Measurements from ENCODE around the gene PIGU.
A peak's percentile ranks its signal among the peaks of the same experiment; 100 is the strongest.

PIGU gene

DNA sequence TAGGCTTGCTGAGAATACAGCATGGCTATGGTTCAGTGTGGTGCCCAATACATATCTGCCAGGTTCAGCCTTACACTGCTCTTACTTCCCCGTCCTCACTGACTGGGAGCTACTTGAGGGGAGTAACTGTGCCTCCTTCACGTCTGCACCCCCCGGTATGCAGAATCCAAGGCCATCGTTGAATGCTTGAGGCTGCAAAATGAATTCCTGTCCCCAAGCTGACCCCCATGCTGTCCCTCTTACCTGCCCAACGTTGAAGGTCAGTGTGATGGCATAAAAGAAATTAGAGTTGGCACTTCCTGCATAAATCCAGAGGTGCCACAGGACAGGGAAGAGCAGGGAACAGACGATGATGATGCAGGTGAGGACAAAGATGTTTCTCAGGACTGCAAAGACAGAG lies 102.0 kb downstream of the PIGU start:
- Mint-ChIP-seq H3K4me3 (no peak overlapping the region), H3K4me1 (peaks cover 16% of the 10 kb centered on the region), H3K27ac (ENCODE audit: low read depth) (no peak overlapping the region), H3K36me3 (ENCODE audit: insufficient read depth) (peaks cover 8% of the 10 kb centered on the region), H3K9me3 (no peaks in the 10 kb centered on the region), H3K27me3 (no peaks in the 10 kb centered on the region)
- ATAC-seq (replicated peaks; ENCODE audit: extremely low read depth, poor library complexity, severe bottlenecking) (no peak), DNase-seq (ENCODE audit: low spot score in 2 of 2) (no peak)

DNA sequence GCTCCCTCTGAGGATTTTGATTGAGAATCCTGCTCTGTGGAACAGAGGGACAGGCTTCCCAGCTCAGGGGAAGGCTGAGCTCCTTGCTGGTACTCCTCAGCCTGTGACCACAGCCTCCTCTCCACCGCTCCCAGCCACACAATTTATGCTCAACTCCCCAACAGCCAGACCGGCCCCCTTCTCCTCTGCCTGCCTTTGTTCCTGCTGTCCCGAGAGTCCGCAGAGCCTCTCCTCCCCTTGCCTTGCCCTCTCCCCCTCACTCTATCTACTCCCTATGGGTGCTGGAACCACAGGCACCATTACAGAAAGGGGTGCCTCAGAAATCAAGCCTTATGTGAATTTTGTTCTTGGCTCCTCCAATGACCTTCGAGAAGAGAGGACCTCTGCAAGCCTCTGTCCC lies 102.5 kb downstream of the PIGU start:
- Mint-ChIP-seq H3K27ac (ENCODE audit: low read depth) (no peak overlapping the region), H3K4me3 (no peak overlapping the region), H3K9me3 (no peaks in the 10 kb centered on the region), H3K4me1 (peaks cover 11% of the 10 kb centered on the region), H3K36me3 (ENCODE audit: insufficient read depth) (peaks cover 8% of the 10 kb centered on the region), H3K27me3 (no peaks in the 10 kb centered on the region)
- ATAC-seq (replicated peaks; ENCODE audit: extremely low read depth, poor library complexity, severe bottlenecking) = no peak
- DNase-seq (ENCODE audit: low spot score in 2 of 2) = no peak

DNA sequence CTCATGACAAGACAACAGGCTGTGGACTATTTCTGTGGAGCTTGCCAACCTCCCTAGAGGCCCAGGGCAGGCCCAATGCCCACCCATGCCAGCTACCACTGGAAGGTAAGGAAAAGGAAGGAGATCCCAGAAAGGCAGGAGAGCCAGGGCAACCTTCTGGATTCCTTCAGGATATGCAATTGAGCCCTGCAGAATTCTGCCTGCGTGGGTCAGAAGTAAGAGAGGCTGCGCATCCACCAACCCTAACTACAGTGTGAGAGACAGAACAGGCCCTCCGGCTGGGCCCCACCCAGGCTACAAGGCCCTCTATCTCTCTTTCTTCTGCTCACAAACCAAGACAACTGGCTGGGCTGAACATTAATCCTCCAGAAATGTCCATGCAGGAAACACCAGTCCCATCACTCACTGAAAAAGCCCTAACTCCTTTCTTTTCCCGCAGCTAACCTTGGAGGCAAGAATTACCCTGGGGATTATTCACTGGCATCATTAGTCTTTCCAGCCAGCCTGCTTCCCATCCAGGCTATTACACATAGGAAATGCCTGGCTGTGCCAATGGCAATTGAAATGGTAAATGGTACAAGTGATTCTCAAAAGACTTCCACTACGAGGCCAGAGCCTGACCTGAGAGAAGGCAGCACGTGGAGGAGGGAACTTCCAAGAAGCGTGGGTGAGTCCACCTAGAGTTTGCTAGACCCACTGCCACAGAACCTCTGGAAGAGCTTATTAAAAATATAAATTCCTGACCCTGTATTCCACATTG lies 103.2 kb downstream of the PIGU start:
- H3K27ac Mint-ChIP-seq (ENCODE audit: low read depth) = peak overlapping the region; percentile 13
- no peak overlapping the region for H3K4me3 Mint-ChIP-seq
- no peaks in the 10 kb centered on the region for H3K27me3 Mint-ChIP-seq
- no peak for ATAC-seq (replicated peaks; ENCODE audit: extremely low read depth, poor library complexity, severe bottlenecking)
- peaks cover 9% of the 10 kb centered on the region for H3K4me1 Mint-ChIP-seq
- DNase-seq (ENCODE audit: low spot score in 2 of 2) = no peak
- H3K36me3 Mint-ChIP-seq (ENCODE audit: insufficient read depth) = peaks cover 8% of the 10 kb centered on the region
- H3K9me3 Mint-ChIP-seq = no peaks in the 10 kb centered on the region

DNA sequence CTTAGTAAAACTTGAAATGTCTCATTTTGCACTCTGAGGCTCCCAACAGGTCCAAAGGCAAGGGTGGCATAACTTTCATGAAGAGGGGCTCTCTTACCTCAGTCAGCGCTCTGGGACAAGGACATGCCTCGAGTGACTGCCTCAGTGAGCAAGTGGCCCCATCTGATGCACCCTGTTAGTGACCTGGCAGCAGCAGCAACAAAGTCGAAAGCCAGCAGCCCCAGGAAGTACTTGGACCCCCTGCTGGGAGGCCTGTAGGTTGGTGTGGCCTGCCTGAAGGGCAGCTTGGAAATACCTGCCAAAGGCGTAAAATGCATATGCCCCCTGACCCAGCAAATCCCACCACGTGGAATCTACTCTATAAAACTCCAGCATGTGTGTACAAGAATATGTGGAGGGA lies 105.1 kb downstream of the PIGU start:
- Mint-ChIP-seq H3K4me1 (peaks cover 9% of the 10 kb centered on the region), H3K27me3 (no peaks in the 10 kb centered on the region), H3K4me3 (no peak overlapping the region), H3K9me3 (no peaks in the 10 kb centered on the region), H3K27ac (ENCODE audit: low read depth) (peak overlapping the region; percentile 48), H3K36me3 (ENCODE audit: insufficient read depth) (peaks cover 8% of the 10 kb centered on the region)
- DNase-seq (ENCODE audit: low spot score in 2 of 2) (no peak), ATAC-seq (replicated peaks; ENCODE audit: extremely low read depth, poor library complexity, severe bottlenecking) (no peak)

DNA sequence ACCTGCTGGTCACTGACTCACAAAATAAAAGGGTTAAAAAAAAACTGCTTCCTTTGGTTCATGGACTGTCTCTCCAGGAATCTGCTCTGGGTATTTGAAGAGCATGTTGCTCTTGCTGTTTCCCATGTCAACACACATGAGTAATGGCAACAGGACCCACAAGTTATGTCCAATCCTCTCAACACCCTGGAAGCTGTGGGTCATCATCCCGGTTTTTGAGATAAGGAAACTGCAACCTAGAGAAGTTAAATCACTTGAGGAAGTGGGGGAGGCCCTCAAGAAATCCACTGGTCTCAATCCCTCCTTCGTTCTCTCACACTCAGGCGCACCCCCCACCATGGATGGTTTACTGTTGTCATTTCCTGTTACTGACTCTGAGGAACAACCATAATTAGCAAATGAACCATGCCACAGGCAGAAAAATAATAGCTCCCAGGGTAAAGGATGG lies 106.0 kb downstream of the PIGU start:
- H3K27me3 Mint-ChIP-seq = no peaks in the 10 kb centered on the region
- peaks cover 9% of the 10 kb centered on the region for H3K4me1 Mint-ChIP-seq
- H3K36me3 Mint-ChIP-seq (ENCODE audit: insufficient read depth) = peaks cover 8% of the 10 kb centered on the region
- H3K27ac Mint-ChIP-seq (ENCODE audit: low read depth) = peak overlapping the region; percentile 48
- H3K9me3 Mint-ChIP-seq = no peaks in the 10 kb centered on the region
- ATAC-seq (replicated peaks; ENCODE audit: extremely low read depth, poor library complexity, severe bottlenecking) = no peak
- no peak overlapping the region for H3K4me3 Mint-ChIP-seq
- DNase-seq (ENCODE audit: low spot score in 2 of 2) = no peak

DNA sequence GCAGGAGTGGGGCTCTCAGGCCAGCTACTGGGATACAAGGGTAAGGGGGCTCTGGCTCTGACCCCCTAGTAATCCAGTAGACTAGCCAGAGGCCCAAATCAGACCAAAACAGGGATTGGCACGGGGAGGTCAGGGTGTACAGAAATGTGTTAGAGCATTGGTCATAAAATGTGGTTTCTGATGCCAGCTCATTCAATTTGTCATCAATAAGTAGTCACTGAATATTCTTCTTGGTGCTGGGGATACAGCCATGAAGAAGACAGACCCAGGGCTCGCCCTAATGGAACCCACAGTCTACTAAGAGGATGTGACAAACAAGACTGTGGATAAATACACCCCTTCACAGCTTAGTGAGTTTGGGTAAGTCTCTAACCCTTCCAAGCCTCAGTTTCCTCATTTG lies 107.3 kb downstream of the PIGU start:
- H3K36me3 Mint-ChIP-seq (ENCODE audit: insufficient read depth) = peaks cover 8% of the 10 kb centered on the region
- H3K4me3 Mint-ChIP-seq = no peak overlapping the region
- peaks cover 9% of the 10 kb centered on the region for H3K4me1 Mint-ChIP-seq
- no peaks in the 10 kb centered on the region for H3K27me3 Mint-ChIP-seq
- DNase-seq (ENCODE audit: low spot score in 2 of 2) (no peak), ATAC-seq (replicated peaks; ENCODE audit: extremely low read depth, poor library complexity, severe bottlenecking) (no peak)
- H3K27ac Mint-ChIP-seq (ENCODE audit: low read depth) = no peak overlapping the region
- no peaks in the 10 kb centered on the region for H3K9me3 Mint-ChIP-seq

DNA sequence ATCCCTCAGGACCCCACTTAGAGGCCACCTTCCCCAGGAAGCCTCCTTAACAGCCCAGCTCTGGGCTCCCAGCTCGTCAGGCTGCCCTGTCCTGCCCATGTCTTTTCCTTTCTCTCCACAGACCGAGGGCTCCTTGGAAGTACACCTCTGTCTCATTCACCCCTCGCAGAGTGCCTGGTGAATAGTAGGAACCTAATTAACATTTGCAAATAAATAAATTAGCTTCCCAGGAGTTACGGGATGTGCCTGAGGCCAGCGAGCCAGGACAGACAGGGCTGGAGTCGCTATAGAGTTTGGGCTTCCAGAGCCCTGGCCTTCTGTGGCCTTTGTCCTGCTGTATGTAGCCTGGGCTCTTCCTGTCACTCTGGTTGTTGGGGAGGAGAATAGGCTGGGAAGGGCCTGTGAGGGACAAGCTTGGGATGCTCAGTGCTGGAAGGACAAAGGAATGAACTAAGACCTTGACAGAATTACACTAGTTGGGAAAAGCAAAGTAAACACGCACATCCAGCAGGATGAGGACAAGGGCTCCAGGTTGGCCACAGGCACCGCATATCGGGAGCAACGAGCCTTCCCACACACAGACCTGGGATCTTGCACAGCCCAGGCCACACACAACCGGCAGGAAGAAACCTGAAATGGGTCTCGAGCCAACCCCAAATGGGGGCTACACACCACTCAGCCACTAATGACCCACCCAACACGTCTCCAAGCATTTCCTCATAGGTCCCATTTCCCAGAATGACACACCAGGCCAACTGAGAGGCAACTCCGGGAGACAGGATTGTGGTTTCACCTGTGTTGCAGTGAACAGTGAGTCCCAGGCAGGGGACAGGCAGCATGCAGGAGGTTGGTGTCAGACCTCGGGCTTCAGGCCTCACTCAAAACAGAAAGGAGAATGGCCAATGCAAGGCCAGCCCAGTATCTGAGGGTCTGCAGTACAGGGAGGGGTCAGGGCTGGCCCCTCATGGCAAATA lies 108.7 kb downstream of the PIGU start:
- Mint-ChIP-seq H3K4me1 (peaks cover 9% of the 10 kb centered on the region), H3K4me3 (no peak overlapping the region), H3K9me3 (no peaks in the 10 kb centered on the region), H3K27ac (ENCODE audit: low read depth) (peak overlapping the region; percentile 25), H3K27me3 (no peaks in the 10 kb centered on the region), H3K36me3 (ENCODE audit: insufficient read depth) (peaks cover 5% of the 10 kb centered on the region)
- DNase-seq (ENCODE audit: low spot score in 2 of 2) = no peak
- ATAC-seq (replicated peaks; ENCODE audit: extremely low read depth, poor library complexity, severe bottlenecking) = no peak

DNA sequence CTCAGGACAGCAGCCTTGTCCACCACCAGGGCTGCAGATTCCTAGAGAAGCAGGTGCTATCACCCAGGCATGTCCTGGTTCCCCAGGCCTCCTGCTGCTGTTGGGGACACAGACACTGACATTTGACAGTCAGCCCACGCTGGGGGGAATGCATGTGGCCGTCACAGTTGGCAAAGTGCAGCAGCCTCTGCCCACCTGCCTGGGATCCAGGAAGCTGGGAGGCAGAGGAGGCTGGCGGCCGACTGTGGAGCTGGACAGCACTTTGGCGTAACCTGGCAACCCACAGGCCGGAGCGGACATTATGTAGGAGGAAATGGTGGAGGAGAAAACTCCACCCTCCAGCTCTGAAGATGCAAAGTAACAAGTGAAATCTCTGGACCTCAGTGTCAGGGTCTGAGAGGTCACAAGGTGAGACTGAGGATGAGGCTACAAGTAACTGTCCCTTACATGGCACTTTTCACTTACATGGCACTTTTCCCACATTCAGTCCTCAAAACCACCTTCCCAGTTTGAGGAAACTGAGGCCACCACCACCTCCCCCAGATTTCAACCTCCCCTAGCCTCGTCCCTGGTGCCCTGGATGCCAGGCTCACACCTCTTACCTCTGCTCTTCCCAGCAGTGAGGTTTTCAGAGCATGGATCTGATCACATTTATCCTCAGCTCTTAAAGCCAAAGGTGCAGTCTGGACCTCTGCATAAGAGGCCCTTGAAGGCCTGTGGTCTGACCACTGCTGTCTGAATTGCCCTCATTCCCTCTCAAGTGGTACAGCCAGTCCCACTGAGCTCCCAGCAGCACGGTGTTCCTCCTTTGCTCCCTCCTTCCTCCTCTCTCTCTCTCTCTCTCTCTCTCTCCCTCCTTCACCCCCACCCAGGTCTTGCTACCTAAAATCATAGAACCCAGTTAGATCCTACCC lies 109.7 kb downstream of the PIGU start:
- Mint-ChIP-seq H3K27me3 (no peaks in the 10 kb centered on the region), H3K4me3 (no peak overlapping the region), H3K36me3 (ENCODE audit: insufficient read depth) (peaks cover 5% of the 10 kb centered on the region), H3K4me1 (peaks cover 9% of the 10 kb centered on the region), H3K27ac (ENCODE audit: low read depth) (peak overlapping the region; percentile 25), H3K9me3 (no peaks in the 10 kb centered on the region)
- ATAC-seq (replicated peaks; ENCODE audit: extremely low read depth, poor library complexity, severe bottlenecking) (no peak), DNase-seq (ENCODE audit: low spot score in 2 of 2) (no peak)

DNA sequence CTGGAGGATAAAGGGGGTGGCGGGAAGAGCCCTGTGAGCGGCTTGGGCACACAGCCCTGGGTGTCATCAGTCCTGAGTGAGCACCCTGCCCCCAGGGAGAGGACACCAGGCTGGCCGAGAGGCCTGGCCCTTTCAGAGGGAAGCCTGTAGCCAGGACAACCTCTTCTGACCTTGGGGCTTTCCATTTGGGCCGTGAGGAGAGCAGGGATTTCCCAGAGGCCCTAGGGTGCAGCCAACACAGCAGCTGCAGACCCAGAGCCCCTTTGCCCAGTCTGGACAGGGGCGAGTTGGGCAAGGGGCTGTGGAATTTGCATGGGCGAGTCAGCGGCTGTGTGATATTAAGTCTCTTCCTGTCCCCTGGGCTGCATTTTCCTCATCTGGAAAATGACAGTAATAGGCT lies 112.1 kb downstream of the PIGU start:
- no peaks in the 10 kb centered on the region for H3K9me3 Mint-ChIP-seq
- DNase-seq (ENCODE audit: low spot score in 2 of 2) = no peak
- no peaks in the 10 kb centered on the region for H3K4me1 Mint-ChIP-seq
- no peak overlapping the region for H3K27ac Mint-ChIP-seq (ENCODE audit: low read depth)
- no peak for ATAC-seq (replicated peaks; ENCODE audit: extremely low read depth, poor library complexity, severe bottlenecking)
- H3K36me3 Mint-ChIP-seq (ENCODE audit: insufficient read depth) = peaks cover 13% of the 10 kb centered on the region
- H3K4me3 Mint-ChIP-seq = no peak overlapping the region
- no peaks in the 10 kb centered on the region for H3K27me3 Mint-ChIP-seq

DNA sequence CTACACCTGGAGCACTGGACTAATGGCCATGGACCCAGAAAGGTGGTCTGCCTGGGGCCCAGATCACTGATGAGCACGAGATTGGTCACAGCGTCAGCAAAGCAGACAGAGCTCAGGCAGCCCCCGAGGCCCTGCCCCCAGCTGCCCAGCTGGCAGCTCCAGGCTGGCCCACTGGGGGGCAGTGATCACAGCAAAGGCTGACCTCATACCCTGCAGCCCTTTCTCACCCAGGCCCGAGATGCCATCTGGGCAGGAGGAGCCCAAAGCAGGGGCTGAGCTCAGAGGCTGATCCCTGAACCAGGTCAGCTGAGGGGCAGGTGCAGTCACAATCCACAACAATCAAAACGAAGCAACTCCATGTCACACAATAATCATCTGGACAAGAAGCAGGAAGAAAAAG lies 114.3 kb downstream of the PIGU start:
- no peak overlapping the region for H3K27ac Mint-ChIP-seq (ENCODE audit: low read depth)
- no peak for ATAC-seq (replicated peaks; ENCODE audit: extremely low read depth, poor library complexity, severe bottlenecking)
- H3K27me3 Mint-ChIP-seq = no peaks in the 10 kb centered on the region
- H3K4me1 Mint-ChIP-seq = peaks cover 9% of the 10 kb centered on the region
- H3K9me3 Mint-ChIP-seq = no peaks in the 10 kb centered on the region
- H3K4me3 Mint-ChIP-seq = no peak overlapping the region
- DNase-seq (ENCODE audit: low spot score in 2 of 2) = no peak
- peaks cover 27% of the 10 kb centered on the region for H3K36me3 Mint-ChIP-seq (ENCODE audit: insufficient read depth)

DNA sequence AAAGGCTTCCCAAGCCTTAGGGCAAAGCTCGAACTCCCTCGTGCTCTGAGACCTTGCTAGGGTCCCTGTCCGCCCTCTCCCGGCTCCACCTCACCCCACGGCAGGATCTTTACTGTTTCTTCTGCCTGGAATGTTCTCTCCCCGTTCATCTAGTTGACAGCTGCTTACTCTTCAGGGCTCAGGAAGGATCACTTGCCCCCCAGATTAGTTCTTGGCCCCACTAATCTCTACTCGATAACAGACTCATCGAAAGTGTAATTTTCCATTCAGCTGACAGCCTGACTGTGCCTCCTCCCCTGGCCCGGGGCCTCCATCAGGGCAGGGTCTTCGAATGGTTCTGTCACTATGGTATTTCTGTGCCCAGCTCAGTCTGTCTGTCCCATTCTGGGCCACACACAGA lies 115.2 kb downstream of the PIGU start:
- Mint-ChIP-seq H3K4me1 (peaks cover 13% of the 10 kb centered on the region), H3K9me3 (no peaks in the 10 kb centered on the region), H3K27ac (ENCODE audit: low read depth) (peak overlapping the region; percentile 69), H3K27me3 (no peaks in the 10 kb centered on the region), H3K4me3 (peak overlapping the region; percentile 8), H3K36me3 (ENCODE audit: insufficient read depth) (peaks cover 27% of the 10 kb centered on the region)
- ATAC-seq (replicated peaks; ENCODE audit: extremely low read depth, poor library complexity, severe bottlenecking) (no peak), DNase-seq (ENCODE audit: low spot score in 2 of 2) (no peak)

DNA sequence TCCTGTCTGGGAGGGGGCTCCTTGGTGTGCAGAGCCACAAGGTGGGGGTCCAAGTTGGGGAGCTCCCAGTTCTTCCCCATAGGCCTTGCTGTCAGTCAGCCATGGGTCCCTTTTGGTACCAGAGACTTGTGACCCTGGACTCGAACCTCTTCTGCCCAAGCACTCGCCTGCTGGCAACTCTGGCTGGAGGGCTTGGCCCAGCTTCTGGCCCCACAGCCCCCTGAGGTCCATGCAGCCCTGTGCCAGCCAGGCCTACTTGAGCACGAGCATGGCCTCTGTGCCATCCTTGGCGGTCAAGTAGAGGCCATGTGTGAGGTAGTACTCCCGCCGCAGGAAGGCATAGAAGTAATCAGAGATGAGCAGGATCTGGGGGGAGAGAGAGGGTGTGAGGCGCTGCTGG lies 116.3 kb downstream of the PIGU start:
- Mint-ChIP-seq H3K4me3 (peak overlapping the region; percentile 57), H3K27ac (ENCODE audit: low read depth) (peak overlapping the region; percentile 69), H3K36me3 (ENCODE audit: insufficient read depth) (peaks cover 27% of the 10 kb centered on the region), H3K4me1 (peaks cover 13% of the 10 kb centered on the region), H3K9me3 (no peaks in the 10 kb centered on the region), H3K27me3 (no peaks in the 10 kb centered on the region)
- DNase-seq (ENCODE audit: low spot score in 2 of 2) (no peak), ATAC-seq (replicated peaks; ENCODE audit: extremely low read depth, poor library complexity, severe bottlenecking) (no peak)
